Breast epithelium (tissue), 4 donors: ENCODE results near the gene HBE1. TPM values are rescaled to one million over a fixed set of nuclear protein-coding genes. Genes with fewer than 3 reads are reported as not detected.
"Not testable (repeated sequence)": the region's sequence is repeated elsewhere in the genome, so short reads cannot be mapped to it uniquely, and the experiment has no call there.

ENCODE experiments used
- DNase-seq, 2 donors: peaks; one replicate each; pipeline ENCODE4 v3.0.0-alpha.2; 2019; ENCODE audit warnings: low spot score in 2 of 2
- H3K27ac ChIP-seq, 2 donors: fragments of 200-600 bp; sonication (generic) in 1 of 2; one replicate each; pipeline ENCODE4 v1.5.1; 2016 to 2019; ENCODE audit warnings: mild to moderate bottlenecking in 1 of 2
- H3K27me3 ChIP-seq, 2 donors: fragments of 200-600 bp; sonication (generic) in 1 of 2; one replicate each; pipeline versions ENCODE4 v1.5.1 to v1.6.0; 2017 to 2019; ENCODE audit warnings: control low read depth in 1 of 2, mild to moderate bottlenecking in 1 of 2
- H3K36me3 ChIP-seq: fragments of 200-600 bp; one replicate; pipeline ENCODE4 v1.5.1; 2019
- H3K4me1 ChIP-seq, 2 donors: fragments of 200-600 bp; sonication (generic); one replicate each; pipeline ENCODE4 v1.5.1; 2016 to 2019; ENCODE audit warnings: control low read depth in 1 of 2
- H3K4me3 ChIP-seq, 3 donors: fragments of 200-600 bp; sonication (generic); 1 replicate in 2 of 3; 2 replicates in 1 of 3; pipeline ENCODE4 v1.5.1; 2016 to 2019; ENCODE audit warnings: mild to moderate bottlenecking in 3 of 3, moderate library complexity in 2 of 3
- H3K9me3 ChIP-seq, 2 donors: fragments of 200-600 bp; sonication (generic) in 1 of 2; one replicate each; pipeline ENCODE4 v1.5.1; 2016 to 2019; ENCODE audit warnings: control low read depth in 1 of 2
- POLR2A ChIP-seq: fragments of 450-650 bp; IDR thresholded peaks from one replicate; pipeline ENCODE4 v1.6.1; 2016; ENCODE audit warnings: antibody characterized with exemption, mild to moderate bottlenecking, moderate library complexity
- POLR2AphosphoS5 ChIP-seq, 3 donors: sonication (generic); formaldehyde crosslinking; IDR thresholded peaks; one replicate each; pipeline ENCODE4 v1.6.1; 2017; ENCODE audit warnings: antibody characterized with exemption in 3 of 3
- intact Hi-C: fragments of 100-400 bp; cut with DNase I; formaldehyde crosslinking; loops from one replicate; pipeline ENCODE4 v1.15.1; 2023; ENCODE audit warnings: low total_unique reads
- total RNA-seq, 3 donors: library from RNA; depleted of rRNA; stranded (reverse); fragments of >200 nt; gene quantifications; one replicate each; pipeline ENCODE4 v1.1.0, GENCODE V29; 2016
- TF ChIP-seq, protein P1 (sequence below), 3 donors: fragments of 450-650 bp; IDR thresholded peaks; one replicate each; pipeline ENCODE4 v1.5.1; 2016 to 2017; ENCODE audit warnings: antibody characterized with exemption in 3 of 3, mild to moderate bottlenecking in 3 of 3, moderate library complexity in 3 of 3

Gene HBE1
- not detected for total RNA-seq

DNA sequence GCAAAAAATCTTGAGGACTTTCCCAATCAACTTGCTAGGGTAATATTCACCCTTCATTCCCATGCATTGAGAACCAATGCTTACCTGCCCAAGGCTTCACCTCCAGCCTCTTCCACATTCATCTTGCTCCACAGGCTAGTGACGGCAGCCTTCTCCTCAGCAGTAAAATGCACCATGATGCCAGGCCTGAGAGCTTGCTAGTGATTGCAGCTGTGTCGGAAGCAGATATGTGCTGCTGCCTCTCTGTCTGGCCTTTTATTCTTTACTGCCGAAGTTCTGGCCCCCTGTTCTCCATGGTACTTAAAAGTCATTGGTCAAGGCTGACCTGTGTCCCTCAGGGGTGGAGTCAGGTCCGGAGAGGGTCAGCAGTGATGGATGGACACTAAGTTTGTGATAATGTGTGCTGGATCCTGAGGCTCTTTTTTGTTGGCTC is at the start of gene HBE1:
Gene HBE1, minus strand, starts transcription at position 231 of the 433 bp plus-strand sequence. Its CDS starts 55 bp downstream, at position 176.
- Histone ChIP-seq H3K27me3 (no peaks in the 10 kb centered on the region), H3K36me3 (no peaks in the 10 kb centered on the region), H3K4me1 (no peaks in the 10 kb centered on the region), H3K27ac (no peak within 1 kb of the TSS), H3K4me3 (no peak within 1 kb of the TSS), H3K9me3 (no peaks in the 10 kb centered on the region)
- DNase-seq = no peak
- intact Hi-C loops = no loop called here
- no peak for TF ChIP-seq POLR2AphosphoS5 (IDR thresholded peaks at IDR 0.05)
- TF ChIP-seq, protein P1, sequence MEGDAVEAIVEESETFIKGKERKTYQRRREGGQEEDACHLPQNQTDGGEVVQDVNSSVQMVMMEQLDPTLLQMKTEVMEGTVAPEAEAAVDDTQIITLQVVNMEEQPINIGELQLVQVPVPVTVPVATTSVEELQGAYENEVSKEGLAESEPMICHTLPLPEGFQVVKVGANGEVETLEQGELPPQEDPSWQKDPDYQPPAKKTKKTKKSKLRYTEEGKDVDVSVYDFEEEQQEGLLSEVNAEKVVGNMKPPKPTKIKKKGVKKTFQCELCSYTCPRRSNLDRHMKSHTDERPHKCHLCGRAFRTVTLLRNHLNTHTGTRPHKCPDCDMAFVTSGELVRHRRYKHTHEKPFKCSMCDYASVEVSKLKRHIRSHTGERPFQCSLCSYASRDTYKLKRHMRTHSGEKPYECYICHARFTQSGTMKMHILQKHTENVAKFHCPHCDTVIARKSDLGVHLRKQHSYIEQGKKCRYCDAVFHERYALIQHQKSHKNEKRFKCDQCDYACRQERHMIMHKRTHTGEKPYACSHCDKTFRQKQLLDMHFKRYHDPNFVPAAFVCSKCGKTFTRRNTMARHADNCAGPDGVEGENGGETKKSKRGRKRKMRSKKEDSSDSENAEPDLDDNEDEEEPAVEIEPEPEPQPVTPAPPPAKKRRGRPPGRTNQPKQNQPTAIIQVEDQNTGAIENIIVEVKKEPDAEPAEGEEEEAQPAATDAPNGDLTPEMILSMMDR (IDR thresholded peaks at IDR 0.05) = no peak
- no peak for TF ChIP-seq POLR2A

DNA sequence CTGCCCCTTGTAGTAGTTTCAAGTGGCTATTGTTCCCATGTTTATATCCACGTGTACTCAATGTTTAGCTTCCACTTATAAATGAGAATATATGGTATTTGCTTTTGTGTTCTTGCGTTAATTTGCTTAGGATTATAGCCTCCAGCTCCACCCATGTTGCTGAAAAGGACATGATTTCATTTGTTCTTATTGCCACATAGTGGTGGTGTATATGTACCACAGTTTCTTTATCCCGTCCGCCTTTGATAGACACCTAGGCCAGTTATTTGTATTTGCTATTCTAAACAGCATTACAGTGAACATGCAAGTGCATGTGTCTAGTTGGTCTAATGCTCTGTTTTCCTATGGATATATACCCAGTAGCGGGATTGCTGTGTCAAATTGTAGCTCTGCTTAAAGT is 47.5 kb upstream of the HBE1 start:
- Histone ChIP-seq H3K36me3 (no peaks in the 10 kb centered on the region), H3K4me1 (no peaks in the 10 kb centered on the region), H3K4me3 (no peak overlapping the region), H3K27ac (no peak overlapping the region), H3K27me3 (no peaks in the 10 kb centered on the region), H3K9me3 (no peaks in the 10 kb centered on the region)
- intact Hi-C loops = no loop called here
- no peak for DNase-seq
- TF ChIP-seq POLR2A (no peak), POLR2AphosphoS5 (IDR thresholded peaks at IDR 0.05) (no peak)
- TF ChIP-seq, protein P1 (IDR thresholded peaks at IDR 0.05) = no peak

DNA sequence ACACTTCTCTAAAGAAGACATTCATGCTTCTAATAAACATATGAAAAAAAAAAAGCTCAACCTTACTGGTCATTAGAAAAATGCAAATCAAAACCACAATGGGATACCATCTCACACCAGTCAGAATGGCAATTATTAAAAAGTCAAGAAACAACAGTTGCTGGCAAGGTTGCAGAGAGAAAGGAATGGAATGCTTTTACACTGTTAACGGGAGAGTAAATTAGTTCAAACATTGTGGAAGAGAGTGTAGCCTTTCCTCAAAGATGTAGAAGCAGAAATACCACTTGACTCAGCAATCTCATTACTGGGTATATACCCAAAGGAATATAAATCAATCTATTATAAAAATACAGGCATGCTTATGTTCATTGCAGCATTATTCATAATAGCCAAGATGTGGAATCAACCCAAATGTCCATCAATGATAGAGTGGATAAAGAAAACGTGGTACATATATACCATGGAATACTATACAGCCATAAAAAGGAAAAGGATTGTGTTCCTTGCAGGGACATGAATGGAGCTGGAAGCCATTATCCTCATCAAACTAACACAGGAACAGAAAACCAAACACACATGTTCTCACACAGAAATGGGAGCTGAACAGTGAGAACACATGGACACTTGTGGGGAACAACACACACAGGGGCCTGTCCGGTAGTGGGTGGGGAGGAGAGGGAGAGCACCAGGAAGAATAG is 43.7 kb upstream of the HBE1 start:
- H3K27ac ChIP-seq, H3K27me3 ChIP-seq, H3K4me1 ChIP-seq, H3K9me3 ChIP-seq, H3K4me3 ChIP-seq, DNase-seq, H3K36me3 ChIP-seq, intact Hi-C loops: not testable (repeated sequence)

DNA sequence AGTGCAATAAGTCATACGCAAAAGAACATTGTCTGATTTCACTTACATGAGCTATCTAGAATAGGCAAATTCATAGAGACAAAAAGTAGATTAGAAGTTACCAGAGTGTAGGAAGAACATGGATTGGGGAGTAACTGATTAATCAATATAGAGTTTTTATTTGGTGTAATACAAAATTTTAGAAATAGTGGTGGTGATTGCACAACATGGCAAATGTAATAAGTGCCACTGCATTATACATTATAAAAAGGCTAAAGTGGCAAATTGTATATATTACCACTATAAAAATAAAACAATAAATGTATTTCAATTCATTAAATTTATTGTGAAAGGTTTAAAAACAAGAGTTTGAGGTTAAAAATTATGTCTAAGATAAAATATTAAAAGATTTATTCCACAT is 40.7 kb upstream of the HBE1 start:
- Histone ChIP-seq H3K4me3 (no peak overlapping the region), H3K27ac (no peak overlapping the region), H3K36me3 (no peaks in the 10 kb centered on the region), H3K4me1 (no peaks in the 10 kb centered on the region), H3K27me3 (no peaks in the 10 kb centered on the region), H3K9me3 (no peaks in the 10 kb centered on the region)
- no peak for DNase-seq
- intact Hi-C loops = no loop called here
- no peak for TF ChIP-seq POLR2A
- TF ChIP-seq, protein P1 (IDR thresholded peaks at IDR 0.05) = no peak
- no peak for TF ChIP-seq POLR2AphosphoS5 (IDR thresholded peaks at IDR 0.05)

DNA sequence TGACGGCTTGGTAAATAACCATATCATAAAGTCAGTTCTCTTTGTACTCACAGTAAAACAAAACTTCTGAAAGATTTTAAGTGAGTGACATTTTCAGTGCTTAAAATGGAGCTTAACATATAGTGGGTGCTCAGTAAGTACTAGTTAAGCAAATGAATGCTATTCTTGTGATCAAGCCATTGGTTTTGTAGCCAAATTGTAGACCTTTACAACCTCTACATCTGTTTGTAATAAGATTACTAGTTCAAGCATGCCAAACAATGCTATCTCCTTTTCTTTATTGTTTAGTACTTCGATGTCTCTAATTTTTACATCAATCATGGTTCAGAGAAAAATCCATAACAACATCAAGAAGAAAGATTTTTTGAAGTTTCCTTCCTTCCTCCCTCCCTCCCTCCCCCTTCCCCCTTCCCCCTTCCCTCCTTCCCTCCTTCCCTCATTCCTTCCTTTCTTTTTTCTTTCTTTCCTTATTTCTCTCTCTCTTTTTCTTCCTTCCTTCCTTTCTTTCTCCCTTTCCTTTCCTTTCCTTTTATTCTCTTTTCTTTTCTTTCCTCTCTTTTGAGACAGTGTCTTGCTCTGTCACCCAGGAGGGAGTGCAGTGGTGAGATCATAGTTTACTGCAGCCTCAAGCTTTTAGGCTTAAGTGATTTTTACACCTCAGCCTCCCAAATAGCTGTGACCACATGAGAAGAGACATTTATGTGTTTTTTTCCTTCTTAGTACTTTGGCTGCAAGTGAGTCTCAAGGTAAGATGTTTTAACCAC is 37.7 kb upstream of the HBE1 start:
- TF ChIP-seq, protein P1 (IDR thresholded peaks at IDR 0.05) = no peak
- no peak for TF ChIP-seq POLR2AphosphoS5 (IDR thresholded peaks at IDR 0.05)
- TF ChIP-seq POLR2A = no peak
- Histone ChIP-seq H3K4me3 (no peak overlapping the region), H3K9me3 (no peaks in the 10 kb centered on the region), H3K4me1 (no peaks in the 10 kb centered on the region), H3K36me3 (no peaks in the 10 kb centered on the region), H3K27ac (no peak overlapping the region), H3K27me3 (no peaks in the 10 kb centered on the region)
- intact Hi-C loops = no loop called here
- DNase-seq = no peak
